ENCODE results near the gene ACO2. TPM values are rescaled to one million over a fixed set of nuclear protein-coding genes. Genes with fewer than 3 reads are reported as not detected.

The ACO2 gene
- total RNA-seq, 2 donors from 2014 or later = 77.2 to 81.9 TPM

- Mint-ChIP-seq H3K4me3 (no peak overlapping the region), H3K4me1 (peaks cover 14% of the 10 kb centered on the region), H3K27me3 (no peaks in the 10 kb centered on the region), H3K27ac (peak overlapping the region; percentile 68), H3K36me3 (ENCODE audit: low read depth) (peaks cover 4% of the 10 kb centered on the region)
- H3K9me3 ChIP-seq (ENCODE audit: control insufficient read depth, low read length, poor library complexity, severe bottlenecking) = no peaks in the 10 kb centered on the region
- no peak for DNase-seq
- no peak for ATAC-seq
Measured at GRCh38 chr22:41526226-41526829, 57.4 kb downstream of the ACO2 start.

DNA sequence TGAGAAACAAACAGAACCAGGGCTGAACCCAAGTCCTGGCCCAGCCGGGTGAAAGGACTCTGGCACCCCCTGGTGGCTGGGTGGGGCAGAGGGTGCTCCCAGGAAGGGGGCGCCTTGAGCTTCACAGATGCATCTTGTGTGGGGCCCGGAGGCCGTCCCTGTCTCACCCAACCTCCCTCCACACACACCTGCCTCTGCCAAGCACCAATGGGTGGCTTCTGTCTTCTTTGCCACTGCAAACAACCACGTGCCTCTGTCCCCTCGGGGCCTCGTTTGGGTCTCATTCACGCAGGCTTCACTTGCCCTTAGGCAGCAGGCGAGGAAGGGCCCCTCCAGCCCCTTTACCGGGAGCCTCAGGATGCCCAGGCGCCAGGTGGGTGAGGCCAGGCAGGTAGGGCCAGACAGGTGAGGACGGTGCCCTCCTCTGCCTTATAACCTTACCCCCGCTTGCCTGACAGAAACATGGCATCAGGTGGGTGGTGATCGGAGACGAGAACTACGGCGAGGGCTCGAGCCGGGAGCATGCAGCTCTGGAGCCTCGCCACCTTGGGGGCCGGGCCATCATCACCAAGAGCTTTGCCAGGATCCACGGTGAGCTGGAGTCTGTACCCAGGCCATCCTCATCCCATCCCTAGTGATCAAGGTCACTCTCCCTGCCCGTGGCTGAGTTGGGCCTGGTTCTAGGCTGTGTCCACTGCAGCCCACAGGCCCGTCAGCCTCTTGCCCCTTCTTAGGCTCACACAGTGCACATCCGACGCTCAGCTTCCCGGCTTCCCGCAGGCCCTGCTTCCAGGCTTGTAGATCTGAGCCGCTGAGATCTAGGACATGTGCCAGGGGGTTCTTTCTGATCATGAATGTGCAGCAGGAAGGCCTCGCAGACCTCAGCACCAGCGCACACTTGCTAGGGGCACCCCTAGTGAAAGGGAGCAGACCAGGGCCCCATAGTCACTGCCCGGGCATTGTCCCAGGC, 58.2 kb downstream of the ACO2 start:
- no peaks in the 10 kb centered on the region for H3K9me3 ChIP-seq (ENCODE audit: control insufficient read depth, low read length, poor library complexity, severe bottlenecking)
- ATAC-seq = peak; percentile 69
- Mint-ChIP-seq H3K4me3 (no peak overlapping the region), H3K27ac (no peak overlapping the region), H3K27me3 (no peaks in the 10 kb centered on the region), H3K4me1 (peaks cover 14% of the 10 kb centered on the region), H3K36me3 (ENCODE audit: low read depth) (peaks cover 4% of the 10 kb centered on the region)
- DNase-seq = peak; percentile 55 to 72 (median 64)

- peaks cover 15% of the 10 kb centered on the region for H3K4me1 Mint-ChIP-seq
- H3K4me3 Mint-ChIP-seq = no peak overlapping the region
- no peaks in the 10 kb centered on the region for H3K9me3 ChIP-seq (ENCODE audit: control insufficient read depth, low read length, poor library complexity, severe bottlenecking)
- ATAC-seq (no peak), DNase-seq (no peak)
- H3K36me3 Mint-ChIP-seq (ENCODE audit: low read depth) = peaks cover 4% of the 10 kb centered on the region
- no peaks in the 10 kb centered on the region for H3K27me3 Mint-ChIP-seq
- no peak overlapping the region for H3K27ac Mint-ChIP-seq
Measured at GRCh38 chr22:41528132-41528766, 59.3 kb downstream of the ACO2 start.

DNA sequence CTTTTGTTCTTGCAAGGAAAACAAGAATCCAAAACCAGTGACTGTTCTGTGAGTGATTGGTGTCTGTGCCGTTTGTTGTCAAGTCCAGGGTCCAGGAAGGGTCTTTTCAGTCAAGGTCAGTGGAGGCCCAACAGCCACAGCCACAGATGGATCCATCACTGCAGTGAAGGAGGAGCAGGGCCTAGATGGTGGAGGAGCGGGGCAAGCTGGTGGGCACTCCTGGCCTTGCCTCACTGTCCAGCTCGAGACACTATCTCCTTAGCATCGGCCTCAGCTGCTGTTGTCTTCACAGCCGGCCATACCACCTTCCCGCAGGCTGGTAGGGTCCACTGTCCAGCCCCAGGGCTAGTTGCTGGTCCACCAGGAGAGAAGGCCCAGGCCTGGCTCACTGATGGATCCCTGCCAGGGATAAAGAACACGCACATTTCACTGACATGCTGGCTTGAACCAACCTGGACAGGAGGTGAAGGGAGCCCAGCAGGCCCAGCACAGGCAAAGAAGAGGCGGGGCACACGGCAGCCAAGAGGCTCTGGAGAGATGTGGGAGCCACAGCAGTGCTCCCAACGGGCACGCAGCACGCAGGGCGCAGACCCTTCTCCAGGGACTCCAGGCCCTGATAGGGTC, 60.1 kb downstream of the ACO2 start:
- no peaks in the 10 kb centered on the region for H3K9me3 ChIP-seq (ENCODE audit: control insufficient read depth, low read length, poor library complexity, severe bottlenecking)
- no peak overlapping the region for H3K27ac Mint-ChIP-seq
- H3K36me3 Mint-ChIP-seq (ENCODE audit: low read depth) = peaks cover 4% of the 10 kb centered on the region
- DNase-seq (no peak), ATAC-seq (no peak)
- no peaks in the 10 kb centered on the region for H3K27me3 Mint-ChIP-seq
- peaks cover 17% of the 10 kb centered on the region for H3K4me1 Mint-ChIP-seq
- H3K4me3 Mint-ChIP-seq = peak overlapping the region; percentile 25

DNA sequence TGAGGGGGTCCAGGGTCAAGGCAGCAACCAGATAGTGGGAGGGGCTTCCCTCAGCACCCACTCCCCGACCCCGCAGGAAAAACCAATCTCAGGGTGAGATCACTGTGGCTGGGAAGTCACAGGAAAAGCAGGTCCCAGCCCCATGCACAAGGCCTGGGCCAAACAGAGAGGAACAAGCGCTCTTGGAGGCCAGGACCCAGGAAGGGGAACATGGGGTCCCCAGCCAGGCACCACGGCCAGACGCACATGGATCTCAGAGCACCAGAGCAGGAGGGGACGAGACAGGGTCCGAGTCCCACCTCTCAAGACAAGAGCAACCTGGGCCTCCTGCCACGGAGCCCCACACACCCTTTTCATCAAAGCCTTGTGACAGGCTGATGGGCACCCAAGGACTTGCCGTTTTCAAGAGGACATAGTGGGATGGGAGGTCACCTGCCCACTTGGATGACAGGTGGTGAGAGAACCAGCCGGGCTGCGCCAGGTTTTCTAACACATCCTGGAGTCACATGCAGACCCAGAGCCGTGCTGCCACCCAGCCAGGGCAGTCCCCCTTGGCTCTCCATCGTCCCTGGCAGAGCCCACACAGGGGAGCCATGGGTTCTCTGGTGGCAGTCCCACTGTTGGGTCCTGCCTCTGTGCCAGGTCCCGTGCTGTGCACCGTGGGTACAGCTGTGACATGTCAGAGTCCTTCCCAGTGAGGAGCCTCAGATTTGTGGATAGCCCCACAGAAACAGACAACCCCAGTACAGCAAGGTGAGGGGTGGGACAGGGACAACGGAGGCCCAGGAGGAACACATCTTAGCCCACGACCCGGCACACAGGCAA, 62.2 kb downstream of the ACO2 start:
- no peak for DNase-seq
- H3K9me3 ChIP-seq (ENCODE audit: control insufficient read depth, low read length, poor library complexity, severe bottlenecking) = no peaks in the 10 kb centered on the region
- Mint-ChIP-seq H3K4me1 (peaks cover 8% of the 10 kb centered on the region), H3K27ac (peak overlapping the region; percentile 39), H3K36me3 (ENCODE audit: low read depth) (peaks cover 4% of the 10 kb centered on the region), H3K4me3 (peak overlapping the region; percentile 15), H3K27me3 (no peaks in the 10 kb centered on the region)
- ATAC-seq = no peak

- Mint-ChIP-seq H3K27me3 (no peaks in the 10 kb centered on the region), H3K27ac (peak overlapping the region; percentile 39), H3K36me3 (ENCODE audit: low read depth) (peaks cover 4% of the 10 kb centered on the region), H3K4me3 (no peak overlapping the region), H3K4me1 (peaks cover 6% of the 10 kb centered on the region)
- ATAC-seq (no peak), DNase-seq (no peak)
- no peaks in the 10 kb centered on the region for H3K9me3 ChIP-seq (ENCODE audit: control insufficient read depth, low read length, poor library complexity, severe bottlenecking)
Measured at GRCh38 chr22:41531715-41532477, 63.0 kb downstream of the ACO2 start.

DNA sequence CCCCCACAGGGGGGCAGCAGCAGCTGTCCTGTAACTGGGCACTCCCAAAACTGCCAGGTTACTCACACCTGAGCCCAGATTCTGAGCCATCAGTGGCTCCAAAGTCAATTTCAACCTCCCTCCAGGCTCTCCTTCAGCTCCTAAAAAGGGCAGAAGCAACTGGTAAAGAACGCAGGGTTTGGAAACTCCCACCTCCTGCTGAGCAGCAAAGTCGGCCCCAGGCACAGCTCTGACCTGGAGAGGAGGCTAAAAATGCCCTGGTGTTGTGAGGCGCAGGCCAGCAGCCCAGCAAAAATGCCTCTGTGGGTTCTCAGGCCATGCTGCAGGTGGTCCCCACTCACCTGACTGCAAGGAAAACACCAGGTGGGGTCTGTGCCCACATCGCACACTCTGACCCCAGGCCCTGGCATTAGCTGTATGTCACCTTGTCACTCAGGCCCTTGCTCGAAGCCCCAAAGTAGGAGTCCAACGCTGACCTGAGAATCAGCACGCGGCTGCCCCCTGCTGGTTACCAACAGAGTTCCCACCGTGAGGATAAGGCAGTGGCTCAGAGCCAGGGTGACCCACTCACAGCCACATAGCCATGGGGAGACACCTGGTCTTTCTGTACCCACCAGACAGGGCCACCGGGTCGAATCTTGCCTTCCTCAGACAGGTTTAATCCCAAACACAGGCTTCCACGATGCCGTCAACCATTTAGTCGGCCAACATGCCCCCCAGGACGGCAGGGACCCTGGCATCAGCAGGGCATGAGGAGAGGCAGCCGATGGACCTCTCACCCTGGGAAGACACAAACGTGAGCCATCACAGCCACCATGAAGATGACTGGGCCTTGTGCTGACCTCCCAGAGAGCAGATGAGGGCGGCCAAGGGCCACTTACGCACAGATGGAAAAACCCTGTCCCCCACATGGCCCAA, 64.2 kb downstream of the ACO2 start:
- Mint-ChIP-seq H3K36me3 (ENCODE audit: low read depth) (peaks cover 4% of the 10 kb centered on the region), H3K27me3 (no peaks in the 10 kb centered on the region), H3K4me1 (peaks cover 6% of the 10 kb centered on the region), H3K4me3 (no peak overlapping the region), H3K27ac (no peak overlapping the region)
- ATAC-seq = peak; percentile 77
- H3K9me3 ChIP-seq (ENCODE audit: control insufficient read depth, low read length, poor library complexity, severe bottlenecking) = no peaks in the 10 kb centered on the region
- peak; percentile 43 to 57 (median 56) for DNase-seq

GRCh38 chr22:41534219-41534618, 65.3 kb downstream of the ACO2 start:
- ATAC-seq = no peak
- no peak overlapping the region for H3K4me3 Mint-ChIP-seq
- H3K27me3 Mint-ChIP-seq = no peaks in the 10 kb centered on the region
- peaks cover 4% of the 10 kb centered on the region for H3K4me1 Mint-ChIP-seq
- DNase-seq = no peak
- peak overlapping the region; percentile 54 for H3K27ac Mint-ChIP-seq
- H3K36me3 Mint-ChIP-seq (ENCODE audit: low read depth) = no peaks in the 10 kb centered on the region
- no peaks in the 10 kb centered on the region for H3K9me3 ChIP-seq (ENCODE audit: control insufficient read depth, low read length, poor library complexity, severe bottlenecking)

DNA sequence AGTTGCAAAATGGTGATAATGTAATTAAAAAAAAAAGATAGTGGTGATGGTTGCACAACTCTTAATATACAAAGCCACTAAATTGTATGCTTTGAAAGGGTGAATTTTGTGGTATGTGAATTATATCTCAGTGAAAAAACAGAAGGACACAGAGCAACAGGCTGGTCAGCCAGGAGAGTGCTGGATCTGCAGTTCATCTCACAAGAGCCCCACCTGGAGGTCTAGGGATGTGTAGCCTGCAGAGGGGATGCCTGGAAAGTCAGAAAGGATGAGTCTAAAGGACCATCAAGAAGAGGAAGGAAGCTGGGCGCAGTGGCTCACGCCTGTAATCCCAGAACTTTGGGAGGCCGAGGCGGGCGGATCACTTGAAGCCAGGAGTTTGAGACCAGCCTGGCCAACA, 66.3 kb downstream of the ACO2 start:
- H3K36me3 Mint-ChIP-seq (ENCODE audit: low read depth) = peaks cover 2% of the 10 kb centered on the region

DNA sequence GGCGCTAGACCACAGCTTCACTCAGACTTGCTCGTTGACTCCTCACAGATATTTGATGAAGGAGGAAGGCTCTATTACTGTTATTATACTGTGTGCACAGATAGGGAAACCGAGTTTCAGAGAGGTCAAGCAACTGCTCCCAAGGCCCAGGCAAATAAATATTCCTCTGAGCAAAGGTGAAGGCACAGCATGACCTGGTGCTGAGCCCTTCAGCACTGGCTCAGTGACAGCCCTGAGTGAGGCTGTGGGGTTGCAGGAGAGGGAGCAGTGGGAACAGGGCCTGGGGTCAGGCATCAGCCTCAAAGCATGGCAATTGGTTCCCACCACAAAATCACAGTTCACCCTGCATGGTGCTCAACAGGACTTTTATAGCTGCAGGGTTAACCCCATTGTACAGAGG, 68.3 kb downstream of the ACO2 start:
- ATAC-seq = no peak
- Mint-ChIP-seq H3K36me3 (ENCODE audit: low read depth) (peaks cover 2% of the 10 kb centered on the region), H3K27ac (peak overlapping the region; percentile 66), H3K4me1 (peaks cover 19% of the 10 kb centered on the region), H3K4me3 (no peak overlapping the region), H3K27me3 (no peaks in the 10 kb centered on the region)
- DNase-seq = no peak
- no peaks in the 10 kb centered on the region for H3K9me3 ChIP-seq (ENCODE audit: control insufficient read depth, low read length, poor library complexity, severe bottlenecking)

More for the DNA sequence above, 66.3 kb downstream of the ACO2 start:
- Mint-ChIP-seq H3K4me3 (no peak overlapping the region), H3K27me3 (no peaks in the 10 kb centered on the region), H3K4me1 (peaks cover 8% of the 10 kb centered on the region), H3K27ac (no peak overlapping the region)
- DNase-seq (no peak), ATAC-seq (no peak)
- no peaks in the 10 kb centered on the region for H3K9me3 ChIP-seq (ENCODE audit: control insufficient read depth, low read length, poor library complexity, severe bottlenecking)

- Mint-ChIP-seq H3K36me3 (ENCODE audit: low read depth) (peaks cover 2% of the 10 kb centered on the region), H3K27me3 (no peaks in the 10 kb centered on the region), H3K4me3 (no peak overlapping the region), H3K27ac (no peak overlapping the region), H3K4me1 (peaks cover 23% of the 10 kb centered on the region)
- no peaks in the 10 kb centered on the region for H3K9me3 ChIP-seq (ENCODE audit: control insufficient read depth, low read length, poor library complexity, severe bottlenecking)
- ATAC-seq (no peak), DNase-seq (no peak)
Measured at GRCh38 chr22:41538583-41538982, 69.7 kb downstream of the ACO2 start.
